ENCODE measurements around the gene LRRC8C. TPM values are rescaled to one million over a fixed set of nuclear protein-coding genes. Genes with fewer than 3 reads are reported as not detected.

The LRRC8C gene
- polyA plus RNA-seq, 10 donors = 8.4 to 12.3 (median 9.7) TPM

DNA sequence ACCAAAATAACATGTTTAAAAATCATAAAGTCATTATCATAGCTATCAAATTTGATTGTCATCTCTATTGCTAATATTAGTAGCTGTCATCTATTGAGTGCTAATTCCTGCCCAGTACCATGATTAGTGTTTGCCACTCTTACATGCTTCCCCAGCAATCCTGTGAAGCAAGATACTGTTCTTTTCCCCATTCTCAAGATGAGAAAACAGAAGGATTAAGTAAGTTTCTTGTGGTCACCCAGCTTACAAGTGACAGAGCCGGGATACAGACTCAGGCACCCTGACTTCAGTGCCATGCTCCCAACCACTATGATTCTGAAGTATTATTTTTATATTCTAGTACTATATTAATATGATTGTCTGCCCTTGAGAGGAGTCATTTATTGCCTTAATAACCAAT lies 36.5 kb downstream of the LRRC8C start:
- DNase-seq = no peak

DNA sequence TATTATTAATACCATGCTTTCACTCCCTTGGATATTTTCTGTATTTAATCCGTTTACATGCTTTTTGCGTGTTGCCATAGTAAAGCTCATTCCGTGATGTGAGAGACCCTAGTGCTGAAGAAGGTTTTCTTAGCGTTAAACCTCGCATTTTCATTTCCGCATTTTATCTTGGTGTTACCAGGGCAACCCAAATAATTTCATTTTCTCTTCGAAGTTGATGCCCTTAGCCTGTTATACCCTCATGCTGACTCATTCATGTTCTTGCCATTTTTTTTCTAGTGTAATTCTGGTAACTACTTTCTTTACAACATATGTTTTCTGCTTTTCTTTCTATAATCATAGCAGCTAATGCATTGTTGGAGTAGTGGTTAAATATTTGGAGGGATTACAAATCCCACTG lies 37.2 kb downstream of the LRRC8C start:
- DNase-seq = peak; percentile 4 to 44 (median 30)

DNA sequence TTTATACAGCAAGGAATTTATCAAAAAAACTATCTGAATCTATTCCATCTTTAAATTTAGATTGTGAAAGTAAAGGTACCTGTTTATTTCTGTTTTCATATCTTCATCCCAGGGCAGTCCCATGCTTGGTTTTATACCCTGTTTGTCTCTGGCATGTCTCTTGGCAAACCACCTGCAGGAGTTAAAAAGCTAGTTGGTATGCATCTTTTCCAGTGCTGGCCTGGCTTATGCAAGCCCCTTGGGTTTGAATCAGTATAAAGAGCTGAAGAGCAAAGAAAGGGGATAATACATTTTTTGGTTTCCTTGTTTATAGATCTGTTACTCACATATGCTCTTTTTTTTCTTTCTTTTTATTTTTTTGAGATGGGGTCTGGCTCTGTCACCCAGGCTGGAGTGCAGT lies 37.8 kb downstream of the LRRC8C start:
- DNase-seq = no peak

DNA sequence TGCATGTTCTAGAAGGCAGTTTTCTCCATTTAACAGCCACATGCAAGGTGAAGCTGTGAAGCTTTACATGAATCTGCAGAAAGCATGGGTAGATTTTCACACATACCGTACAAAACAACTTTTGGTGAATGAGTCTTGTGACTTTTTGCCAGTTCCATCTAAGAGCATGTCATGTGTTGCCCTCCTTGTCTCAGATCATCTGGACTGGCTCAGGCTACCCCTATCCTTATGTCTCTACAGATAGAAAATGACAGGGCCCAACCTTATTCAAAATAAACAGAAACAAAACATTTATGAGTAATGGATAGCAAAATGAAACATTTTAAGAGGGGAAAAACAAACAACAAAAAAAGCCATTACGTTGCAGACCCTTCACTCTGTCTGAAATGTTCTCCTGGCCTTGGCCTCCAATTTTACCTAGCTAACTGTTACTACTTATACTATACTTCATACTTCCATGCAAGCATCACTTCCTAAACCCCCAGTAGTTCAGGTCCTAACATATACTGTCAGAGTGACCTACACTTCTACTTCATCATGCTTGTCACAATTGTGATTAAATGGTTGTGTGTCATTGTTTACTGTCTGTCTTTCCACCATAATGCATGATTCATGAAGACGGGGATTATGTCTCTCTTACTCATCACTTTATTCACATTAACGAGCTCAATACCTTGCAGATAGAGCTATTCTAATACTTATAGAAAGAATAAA lies 39.0 kb downstream of the LRRC8C start:
- DNase-seq = peak in 1 of 3 donors; percentile 23

DNA sequence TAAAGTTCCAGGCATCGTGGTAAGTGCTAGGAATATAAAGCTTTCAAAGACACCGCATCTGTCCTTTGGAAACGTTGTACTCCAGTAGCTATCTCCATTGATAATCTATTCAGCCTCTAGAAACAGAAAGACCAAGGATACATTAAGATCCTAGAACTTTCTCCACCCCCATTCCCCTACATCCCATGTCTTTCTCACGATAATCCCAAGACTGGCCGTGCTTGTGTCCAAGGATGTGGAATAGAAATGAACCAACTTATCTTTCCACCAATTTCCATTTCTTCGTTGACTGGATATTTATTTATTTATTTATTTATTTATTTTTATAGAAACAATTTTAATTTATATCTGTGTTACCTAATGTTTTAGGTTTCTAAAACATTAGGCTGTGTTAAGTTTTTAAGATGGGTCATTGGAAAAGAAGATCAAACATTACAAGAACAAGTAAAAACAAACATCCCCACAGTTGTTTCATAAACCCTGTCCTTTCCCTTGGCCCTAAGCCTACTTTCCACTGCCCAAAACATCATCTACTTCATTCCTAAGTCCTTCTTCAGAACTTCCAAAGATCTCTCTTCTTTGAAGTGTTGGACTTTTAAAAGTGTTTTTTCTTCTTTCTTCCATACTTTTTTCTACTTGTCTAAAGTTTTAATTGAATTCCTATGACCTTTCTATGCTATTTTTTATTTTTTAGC lies 39.7 kb downstream of the LRRC8C start:
- DNase-seq = no peak

DNA sequence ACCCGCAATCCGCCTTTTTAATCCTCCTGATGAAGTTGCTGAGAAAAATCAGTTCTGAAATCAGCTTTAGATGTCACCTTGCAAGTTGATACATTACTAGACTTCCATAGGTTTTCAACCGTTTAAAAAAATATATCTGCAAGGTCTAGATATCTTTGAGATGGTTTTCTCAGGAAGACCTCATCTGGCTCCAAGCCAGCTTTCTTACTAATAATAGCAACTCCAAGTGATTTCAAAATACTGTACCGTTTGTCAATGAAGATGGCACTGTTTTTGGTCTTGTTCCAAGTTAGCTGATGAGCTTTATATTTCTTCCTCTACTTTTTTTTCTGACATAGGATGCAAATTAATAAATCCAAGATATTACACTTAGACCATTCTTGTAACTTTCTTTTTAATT lies 40.3 kb downstream of the LRRC8C start:
- DNase-seq = no peak

DNA sequence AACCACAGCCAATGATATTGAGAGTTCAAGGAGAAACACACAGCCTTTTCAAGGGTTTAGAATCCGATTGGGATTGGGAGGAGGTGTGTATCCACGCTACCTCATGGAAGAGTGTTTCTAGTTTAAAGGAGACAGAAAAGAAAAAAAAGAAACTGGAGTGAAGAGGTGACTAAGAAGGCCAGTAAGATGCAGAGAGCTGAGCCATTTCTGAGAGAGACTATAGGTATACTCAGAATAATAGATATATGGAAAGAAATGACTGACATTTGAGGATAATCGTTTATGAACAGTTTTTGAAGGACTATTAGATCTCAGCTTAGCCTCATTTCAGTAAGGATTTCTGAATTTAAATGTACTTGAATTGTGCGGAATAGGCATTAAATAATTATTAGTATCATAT lies 42.8 kb downstream of the LRRC8C start:
- no peak for DNase-seq

DNA sequence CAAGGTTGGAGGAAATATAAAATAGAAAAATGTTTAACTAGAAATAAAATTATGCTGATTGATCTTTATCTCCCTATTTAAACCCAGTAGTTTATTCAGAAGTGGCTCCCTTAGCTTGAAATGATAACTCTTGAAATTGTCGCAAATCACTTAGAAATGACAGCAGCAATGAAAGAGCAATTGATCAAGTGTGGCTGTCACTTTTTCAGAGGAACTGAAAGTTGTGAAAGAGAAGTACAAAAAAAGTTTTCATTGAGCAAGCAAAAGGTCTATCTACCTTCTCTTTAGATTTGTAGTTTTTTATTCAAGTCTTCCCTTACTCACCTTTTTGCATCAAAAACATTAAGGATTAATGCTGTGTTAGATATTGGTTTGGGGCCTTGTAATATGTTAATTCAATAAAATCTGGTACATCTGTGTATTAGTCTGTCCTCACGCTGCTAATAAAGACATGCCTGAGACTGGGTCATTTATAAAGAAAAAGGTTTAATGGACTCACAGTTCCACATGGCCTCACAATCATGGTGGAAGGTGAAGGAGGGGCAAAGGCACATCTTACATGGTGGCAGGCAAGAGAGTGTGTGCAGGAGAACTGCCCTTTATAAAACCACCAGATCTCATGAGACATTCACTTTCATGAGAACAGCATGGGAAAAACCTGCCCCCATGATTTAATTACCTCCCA lies 48.3 kb downstream of the LRRC8C start:
- DNase-seq = no peak

DNA sequence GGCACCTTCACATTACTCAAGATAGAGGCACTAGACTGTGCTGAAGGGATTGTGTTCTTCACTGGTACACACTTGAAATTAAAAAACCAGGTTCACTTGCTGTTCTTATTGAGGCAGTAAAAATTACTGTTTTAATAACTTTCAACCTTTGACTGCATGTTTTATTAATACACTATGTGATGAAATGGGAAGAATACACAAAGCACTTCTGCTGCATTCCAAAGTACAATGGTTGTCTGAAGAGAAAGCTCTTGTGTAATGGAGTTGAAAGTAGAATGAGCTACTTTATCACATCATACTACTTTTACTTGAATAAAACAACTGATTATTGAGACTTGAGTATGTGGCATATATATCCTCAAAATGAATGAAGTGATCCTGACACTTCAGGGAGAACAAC lies 49.7 kb downstream of the LRRC8C start:
- DNase-seq = no peak

DNA sequence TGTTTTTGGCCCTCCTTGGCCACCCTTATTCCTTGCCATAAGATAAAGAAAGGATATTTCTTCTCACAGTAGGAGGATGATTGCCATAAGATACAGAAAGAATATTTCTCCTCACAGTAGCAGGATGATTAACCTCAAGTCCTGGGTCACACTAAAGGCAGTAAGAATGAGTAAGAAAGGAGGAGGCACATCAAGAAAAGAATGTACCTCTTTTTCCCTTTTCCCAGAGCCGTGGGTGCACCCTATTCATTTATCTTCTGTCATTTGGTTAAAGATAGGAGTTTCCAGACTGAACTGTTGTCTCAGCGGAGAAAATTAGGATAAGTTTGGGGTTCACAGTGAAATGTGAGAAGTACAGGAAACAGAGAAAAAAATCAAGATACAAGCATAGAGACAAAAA lies 52.5 kb downstream of the LRRC8C start:
- no peak for DNase-seq

DNA sequence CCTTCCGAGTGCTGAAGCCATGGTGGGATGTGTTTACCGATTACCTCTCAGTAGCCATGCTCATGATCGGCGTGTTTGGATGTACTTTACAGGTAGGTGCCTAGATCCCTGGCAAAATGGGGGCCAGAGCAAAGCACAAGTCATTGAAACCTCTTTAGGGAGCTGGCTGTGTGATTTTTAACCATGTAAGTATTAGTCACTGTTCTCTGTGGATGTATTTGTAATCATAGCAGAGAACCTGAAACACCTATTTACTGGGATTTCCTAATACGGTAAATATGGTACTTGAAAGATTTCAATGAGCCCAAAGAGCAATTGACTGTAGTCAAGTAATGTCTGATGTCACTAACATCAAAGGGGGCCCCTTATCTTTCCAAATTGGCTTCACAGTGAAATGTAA lies 53.6 kb downstream of the LRRC8C start:
- DNase-seq = no peak

DNA sequence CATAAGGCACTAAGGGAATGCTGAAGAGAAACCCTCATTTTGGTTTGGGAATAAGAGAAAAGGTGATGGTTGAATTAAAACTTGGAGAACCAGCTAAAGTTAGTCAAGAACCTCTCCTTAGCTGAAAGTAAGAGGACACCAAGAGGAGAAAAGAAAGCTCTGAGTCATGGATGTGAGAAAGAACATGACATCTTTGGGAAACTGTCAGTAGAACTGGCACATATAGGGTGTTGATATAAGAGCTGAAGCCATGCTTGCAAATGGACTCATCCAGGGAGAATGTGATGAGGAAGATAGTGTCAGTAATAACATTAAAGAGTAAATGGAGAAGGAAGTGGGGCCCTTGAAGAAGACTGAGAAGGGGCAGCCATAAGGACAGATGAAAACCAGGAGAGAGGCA lies 54.3 kb downstream of the LRRC8C start:
- DNase-seq = no peak

DNA sequence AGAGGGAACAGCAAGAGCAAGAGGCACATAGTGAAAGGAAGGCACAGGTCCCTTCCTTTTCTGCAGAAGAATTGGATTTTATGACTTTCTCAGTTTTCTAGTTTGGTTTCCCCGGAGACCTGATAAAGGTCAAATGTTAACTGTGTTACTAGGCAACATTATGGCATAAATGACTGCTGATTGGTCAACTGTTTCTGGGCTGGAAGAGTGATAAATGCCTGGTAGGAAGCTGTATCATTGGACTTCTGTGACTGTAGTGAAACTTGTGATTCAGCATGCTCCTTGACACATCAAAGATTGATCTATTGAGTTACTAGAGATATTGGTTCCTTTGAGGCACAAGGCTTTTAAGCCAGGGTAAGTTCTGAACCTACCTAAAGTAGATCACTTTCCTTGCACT lies 55.7 kb downstream of the LRRC8C start:
- no peak for DNase-seq

DNA sequence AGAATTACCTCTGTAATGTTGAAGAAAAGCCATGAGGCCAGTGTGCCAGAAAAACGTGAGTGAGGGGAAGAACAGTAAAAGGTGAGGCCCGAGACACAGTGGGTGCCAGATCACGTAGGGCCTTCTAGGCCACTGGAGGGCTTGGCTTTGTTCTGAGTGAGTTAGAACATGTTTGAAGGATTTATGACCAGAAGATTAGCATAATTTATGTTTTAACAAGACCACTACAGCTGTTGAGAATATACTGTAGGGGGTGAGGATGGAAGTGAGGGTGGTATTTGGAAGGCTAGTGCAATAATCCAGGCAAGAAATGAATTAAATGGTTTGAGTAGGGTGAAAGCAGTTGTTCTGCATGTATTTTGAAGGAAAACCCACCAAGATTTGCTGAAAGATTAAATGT lies 56.3 kb downstream of the LRRC8C start:
- DNase-seq = no peak

DNA sequence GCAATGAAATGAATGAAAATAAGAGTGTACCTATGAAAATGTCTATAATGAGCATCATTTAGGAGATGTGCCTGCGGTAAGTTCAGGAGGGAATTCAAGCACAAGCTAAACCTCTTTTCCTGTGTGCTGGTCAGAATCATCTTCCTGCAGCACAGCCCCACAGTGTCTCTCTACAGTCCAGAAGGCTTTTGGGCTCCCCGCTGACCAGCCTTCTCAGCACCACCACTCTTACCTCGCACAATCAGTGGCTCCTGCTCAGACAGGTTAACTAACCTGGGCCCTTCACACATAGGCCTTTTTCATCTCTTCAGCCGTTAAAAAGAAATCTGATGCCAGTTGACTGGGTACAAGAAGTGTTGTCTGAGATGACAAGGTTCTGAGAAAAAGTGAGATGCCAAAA lies 57.7 kb downstream of the LRRC8C start:
- no peak for DNase-seq

DNA sequence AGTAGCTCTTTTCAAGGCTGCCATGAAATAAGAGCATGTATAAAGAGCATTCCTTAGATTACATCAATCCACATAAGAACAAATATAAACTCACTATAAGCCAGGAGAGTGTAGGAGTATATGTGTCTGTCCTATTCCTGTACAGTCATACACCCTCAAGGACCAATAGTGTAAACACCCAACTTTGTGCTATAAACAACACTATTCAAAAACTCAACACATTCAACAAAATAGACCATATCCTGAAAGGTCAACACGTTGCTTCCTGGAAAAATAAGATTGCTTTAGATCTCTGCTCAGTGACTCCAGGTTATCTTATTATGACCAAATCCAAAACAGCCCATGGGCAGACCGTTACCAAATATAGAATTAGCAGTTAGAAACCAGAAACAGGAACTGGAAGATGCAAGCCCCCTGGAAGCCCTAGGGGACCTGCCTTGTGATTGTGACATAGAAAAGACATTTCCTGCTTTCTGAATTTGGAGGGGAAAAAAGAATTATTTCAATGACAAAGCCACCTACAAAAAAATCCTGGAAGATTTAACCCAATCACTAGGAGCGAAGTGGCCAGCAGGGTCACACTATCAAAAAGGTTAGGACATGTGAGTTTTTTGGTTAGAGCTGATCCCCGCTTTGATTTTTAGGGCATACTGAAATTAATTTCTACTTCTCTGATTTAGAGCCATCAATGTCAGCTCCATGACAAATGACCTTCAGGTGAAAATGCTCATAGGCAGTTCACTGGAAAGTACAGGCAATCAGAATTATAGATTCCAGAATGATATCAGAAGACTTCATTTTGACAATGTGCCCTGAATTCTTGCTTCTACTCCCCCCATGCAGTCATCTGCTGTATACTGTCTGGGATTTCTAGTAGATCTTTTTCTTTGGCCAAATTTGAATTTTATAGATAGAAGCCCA lies 59.9 kb downstream of the LRRC8C start:
- peak in 1 of 3 donors; percentile 53 for DNase-seq

DNA sequence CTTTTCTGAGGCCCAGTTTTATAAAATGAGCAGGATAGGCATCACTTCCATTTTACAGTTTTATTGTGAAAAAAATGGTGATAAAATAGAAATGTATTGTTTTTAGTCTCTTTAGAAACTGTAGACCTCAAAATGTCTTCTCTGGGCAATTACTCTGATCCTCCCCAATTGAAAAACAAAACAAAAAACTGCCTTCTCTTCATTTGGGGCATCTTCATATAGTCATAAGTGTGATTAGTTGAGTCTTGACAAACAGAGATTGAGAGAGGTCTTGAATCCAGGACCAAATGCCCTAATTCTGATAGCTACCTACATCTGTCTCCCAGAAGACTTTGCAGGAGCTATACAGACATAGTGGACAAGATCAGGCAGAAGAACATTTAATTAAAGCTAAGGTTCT lies 62.9 kb downstream of the LRRC8C start:
- no peak for DNase-seq

DNA sequence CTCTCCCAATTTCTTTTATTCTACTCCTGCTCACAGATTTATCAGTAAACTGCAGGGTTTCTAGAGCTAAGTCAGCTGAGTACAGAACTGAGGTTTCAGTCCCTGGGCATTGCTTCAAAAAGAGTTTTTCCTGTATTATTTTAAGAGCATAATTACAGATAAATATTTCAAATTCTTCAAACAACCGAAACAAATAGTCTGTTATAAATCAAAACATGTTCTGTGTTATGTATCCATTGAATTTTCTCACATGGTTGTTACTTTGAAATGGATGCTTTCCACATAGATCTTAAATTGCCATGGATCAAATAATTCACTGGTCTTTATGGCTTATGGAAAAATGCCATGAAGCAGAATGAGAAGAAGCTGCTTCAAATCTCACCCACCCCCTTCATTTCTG lies 64.5 kb downstream of the LRRC8C start:
- DNase-seq = no peak

DNA sequence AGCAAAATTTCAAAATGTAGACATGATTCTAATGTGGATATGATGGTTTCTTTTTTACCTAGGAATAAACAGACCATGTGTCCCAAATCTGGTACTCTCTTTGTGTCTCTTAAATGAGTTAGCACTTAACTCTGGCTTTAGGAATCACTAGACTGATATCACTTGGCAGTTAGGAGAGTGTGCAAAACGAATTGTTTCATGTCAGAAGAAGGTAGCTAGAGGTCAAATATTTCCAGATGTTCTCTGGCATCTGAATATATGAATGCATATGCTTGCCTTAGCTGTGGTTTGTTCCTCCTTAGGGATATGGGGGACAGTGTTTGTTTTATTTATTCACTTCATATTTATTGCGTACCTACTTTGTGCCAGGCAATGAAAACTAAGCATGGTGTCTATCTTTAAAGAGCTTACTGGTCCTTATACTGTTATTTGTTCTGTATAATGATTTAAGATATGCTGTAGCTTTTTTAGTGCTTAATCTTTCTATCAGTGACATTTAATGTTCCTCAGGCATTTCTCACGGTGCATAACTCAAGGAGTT lies 65.2 kb downstream of the LRRC8C start:
- DNase-seq = peak in 1 of 3 donors; percentile 41

DNA sequence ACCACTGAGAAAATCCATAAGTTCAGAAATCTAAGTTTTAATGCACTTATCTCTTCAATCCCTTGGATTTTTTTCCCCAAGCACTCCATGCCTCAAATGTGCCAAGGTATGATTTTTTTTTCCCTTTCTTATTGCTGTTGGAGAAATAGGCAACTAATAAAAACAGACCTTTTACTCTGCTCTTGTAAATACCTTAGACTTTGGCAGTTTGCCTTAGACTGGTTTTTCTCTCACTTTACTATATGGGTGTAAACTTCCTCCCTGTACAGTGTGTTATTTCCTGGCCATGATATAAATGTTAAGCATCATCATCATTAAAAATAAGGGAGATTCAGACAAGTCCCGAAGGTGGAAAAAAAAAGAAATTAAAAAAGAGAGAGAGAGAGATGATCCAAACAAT lies 65.7 kb downstream of the LRRC8C start:
- DNase-seq = no peak

DNA sequence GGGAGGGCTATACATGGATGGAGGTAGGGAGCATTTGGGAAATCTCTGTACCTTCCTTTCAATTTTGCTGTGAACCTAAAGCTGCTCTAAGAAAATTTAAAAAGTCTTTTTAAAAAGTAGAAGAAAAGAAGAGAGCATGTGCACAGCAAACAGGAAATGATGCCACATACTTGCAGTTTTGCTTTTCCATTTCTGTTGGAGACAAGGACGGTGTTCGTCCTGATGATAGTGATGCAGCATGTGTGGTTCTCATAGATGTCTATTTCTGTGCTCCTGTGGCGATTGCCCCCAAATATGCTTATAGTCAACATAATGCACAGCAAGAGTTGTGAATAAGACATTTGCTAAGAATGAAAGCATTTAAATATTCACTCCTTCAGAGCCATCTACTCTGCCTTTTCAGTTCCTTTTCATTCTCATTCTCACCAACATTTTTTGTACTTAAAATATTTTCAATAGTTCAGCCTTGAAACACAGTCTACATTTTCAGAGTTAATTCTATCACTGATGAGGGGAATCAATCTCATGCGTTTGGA lies 66.6 kb downstream of the LRRC8C start:
- no peak for DNase-seq

All from muscle of back (tissue), 11 donors.